H9 (cell line): ENCODE measurements around the gene CACNA2D3. TPM values are rescaled to one million over a fixed set of nuclear protein-coding genes. Genes with fewer than 3 reads are reported as not detected.

Experiments used
- DNase-seq: peaks from one replicate; pipeline ENCODE4 v3.0.0-alpha.2; 2017
- H2AFZ ChIP-seq: one replicate; pipeline ENCODE4 v1.6.1; 2013; ENCODE audit warnings: mild to moderate bottlenecking, low read length, control low read depth, moderate library complexity
- H2AK5ac ChIP-seq: 2 replicates; pipeline ENCODE4 v1.6.1; 2013; ENCODE audit warnings: low read length, control low read depth, mixed read lengths; ENCODE audit not compliant: insufficient read length
- H2BK120ac ChIP-seq: one replicate; pipeline ENCODE4 v1.6.1; 2013; ENCODE audit warnings: low read depth, mild to moderate bottlenecking, low read length, control low read depth, inconsistent platforms; ENCODE audit not compliant: poor library complexity, severe bottlenecking
- H2BK12ac ChIP-seq: 2 replicates; pipeline ENCODE4 v1.6.1; 2013; ENCODE audit warnings: low read length, control low read depth, mixed read lengths, low read depth; ENCODE audit not compliant: insufficient read length
- H2BK15ac ChIP-seq: 2 replicates; pipeline ENCODE4 v1.6.1; 2013; ENCODE audit warnings: low read depth, low read length, control low read depth
- H2BK20ac ChIP-seq: one replicate; pipeline ENCODE4 v1.6.1; 2013; ENCODE audit warnings: low read depth, mild to moderate bottlenecking, low read length, control low read depth, inconsistent platforms; ENCODE audit not compliant: poor library complexity, severe bottlenecking
- H2BK5ac ChIP-seq: 2 replicates; pipeline ENCODE4 v1.6.1; 2013; ENCODE audit warnings: low read length, control low read depth, mixed read lengths; ENCODE audit not compliant: insufficient read length
- H3K14ac ChIP-seq: 2 replicates; pipeline ENCODE4 v1.6.1; 2013; ENCODE audit warnings: low read length, control low read depth; ENCODE audit not compliant: insufficient read depth
- H3K18ac ChIP-seq: 2 replicates; pipeline ENCODE4 v1.6.1; 2013; ENCODE audit warnings: low read depth, mild to moderate bottlenecking, mixed read lengths, low read length, control low read depth; ENCODE audit not compliant: insufficient read length
- H3K23ac ChIP-seq: 2 replicates; pipeline ENCODE4 v1.6.1; 2013; ENCODE audit warnings: low read length, control low read depth, mixed read lengths, low read depth; ENCODE audit not compliant: insufficient read length
- H3K23me2 ChIP-seq: 2 replicates; pipeline ENCODE4 v1.6.1; 2013; ENCODE audit warnings: low read depth, mild to moderate bottlenecking, mixed read lengths, low read length, control low read depth; ENCODE audit not compliant: insufficient read length, poor library complexity, severe bottlenecking
- H3K27ac ChIP-seq: 2 replicates; pipeline ENCODE4 v1.5.1; 2013; ENCODE audit warnings: low read length, control low read depth, mixed read lengths, low read depth; ENCODE audit not compliant: insufficient read length
- H3K27me3 ChIP-seq: 2 replicates; pipeline ENCODE4 v1.6.1; 2013; ENCODE audit warnings: low read length, control low read depth, inconsistent platforms; ENCODE audit not compliant: insufficient read depth
- H3K4ac ChIP-seq: 2 replicates; pipeline ENCODE4 v1.6.1; 2013; ENCODE audit warnings: low read depth, mild to moderate bottlenecking, control low read depth, inconsistent platforms, low read length, moderate library complexity
- H3K4me1 ChIP-seq: 2 replicates; pipeline ENCODE4 v1.6.1; 2013; ENCODE audit warnings: low read length, control low read depth, inconsistent platforms; ENCODE audit not compliant: insufficient read depth
- H3K4me2 ChIP-seq: 2 replicates; pipeline ENCODE4 v1.6.1; 2013; ENCODE audit warnings: low read length, control low read depth, mixed read lengths; ENCODE audit not compliant: insufficient read length, insufficient read depth
- H3K56ac ChIP-seq: 2 replicates; pipeline ENCODE4 v1.6.1; 2013; ENCODE audit warnings: low read depth, mild to moderate bottlenecking, mixed read lengths, low read length, control low read depth; ENCODE audit not compliant: insufficient read length
- H3K79me1 ChIP-seq: 2 replicates; pipeline ENCODE4 v1.6.1; 2013; ENCODE audit warnings: low read depth, mild to moderate bottlenecking, moderate library complexity, low read length, control low read depth, inconsistent platforms; ENCODE audit not compliant: insufficient read depth, poor library complexity, severe bottlenecking
- H3K79me2 ChIP-seq: 2 replicates; pipeline ENCODE4 v1.6.1; 2013; ENCODE audit warnings: low read length, control low read depth, inconsistent platforms; ENCODE audit not compliant: insufficient read depth
- H3K9ac ChIP-seq: 2 replicates; pipeline ENCODE4 v1.6.1; 2013; ENCODE audit warnings: low read length, control low read depth, mixed read lengths; ENCODE audit not compliant: insufficient read length; ENCODE audit errors: extremely low read depth
- H3K9me3 ChIP-seq: one replicate; pipeline ENCODE4 v1.6.1; 2013; ENCODE audit warnings: low read depth, low read length, inconsistent platforms; ENCODE audit not compliant: control insufficient read depth
- H3T11ph ChIP-seq: one replicate; pipeline ENCODE4 v1.6.1; 2013; ENCODE audit warnings: mild to moderate bottlenecking, low read length, control low read depth, inconsistent platforms
- H4K20me1 ChIP-seq: one replicate; pipeline ENCODE4 v1.6.1; 2013; ENCODE audit not compliant: control insufficient read depth, insufficient read length, insufficient read depth
- H4K5ac ChIP-seq: 2 replicates; pipeline ENCODE4 v1.6.1; 2013; ENCODE audit warnings: low read depth, mild to moderate bottlenecking, mixed read lengths, low read length, control low read depth; ENCODE audit not compliant: insufficient read length
- H4K8ac ChIP-seq: replicated peaks from 2 replicates; pipeline ENCODE4 v1.6.1; 2013; ENCODE audit warnings: low read length, control low read depth, mixed read lengths, low read depth; ENCODE audit not compliant: insufficient read length
- H4K91ac ChIP-seq: 2 replicates; pipeline ENCODE4 v1.6.1; 2013; ENCODE audit warnings: low read depth, mild to moderate bottlenecking, moderate library complexity, mixed read lengths, low read length, control low read depth; ENCODE audit not compliant: insufficient read length
- H3K27ac Mint-ChIP-seq, 3 experiments: 2 replicates in 2 of 3; 3 replicates in 1 of 3; pipeline ENCODE4 v1.8.0; 2020 to 2021; ENCODE audit warnings: mixed read lengths in 3 of 3, mild to moderate bottlenecking in 1 of 3, moderate library complexity in 1 of 3
- H3K27me3 Mint-ChIP-seq: 2 replicates; pipeline ENCODE4 v1.8.0; 2021; ENCODE audit warnings: low read depth, mild to moderate bottlenecking, moderate library complexity, mixed read lengths
- H3K36me3 Mint-ChIP-seq, 3 experiments: 2 replicates in 2 of 3; 3 replicates in 1 of 3; pipeline ENCODE4 v1.8.0; 2020 to 2021; ENCODE audit warnings: low read depth in 3 of 3, mixed read lengths in 3 of 3; ENCODE audit not compliant: insufficient read depth in 1 of 3
- H3K4me1 Mint-ChIP-seq, 2 experiments: 2 replicates each; pipeline ENCODE4 v1.8.0; 2020; ENCODE audit warnings: mixed read lengths in 2 of 2
- H3K4me3 Mint-ChIP-seq, 2 experiments: 2 replicates in 1 of 2; 3 replicates in 1 of 2; pipeline ENCODE4 v1.8.0; 2020 to 2021; ENCODE audit warnings: mild to moderate bottlenecking in 2 of 2, mixed read lengths in 2 of 2, moderate library complexity in 1 of 2
- H3K9me3 Mint-ChIP-seq, 2 experiments: 2 replicates in 1 of 2; 3 replicates in 1 of 2; pipeline ENCODE4 v1.8.0; 2020; ENCODE audit warnings: mild to moderate bottlenecking in 2 of 2, mixed read lengths in 2 of 2, moderate library complexity in 1 of 2
- WGBS: extraction: QIAGEN DNeasy Blood & Tissue Kit; methylation state at CpG from one replicate; pipeline ENCODE4 v1.1.7; 2013; ENCODE audit warnings: missing lambda C conversion rate, low lambda C conversion rate, mixed read lengths; ENCODE audit not compliant: insufficient read length; ENCODE audit errors: extremely low coverage; 5-methylcytosine and 5-hydroxymethylcytosine counted together
- total RNA-seq: library from RNA; stranded (reverse); gene quantifications from 2 replicates; pipeline ENCODE4 v1.2.1, GENCODE V29; 2021
- TF ChIP-seq, protein P1 (sequence below): fragments of 200-600 bp; sonication (generic); conservative IDR thresholded peaks from 3 replicates; pipeline ENCODE4 v1.8.0; 2021; ENCODE audit warnings: antibody characterized with exemption, mild to moderate bottlenecking

CACNA2D3 gene
- total RNA-seq, 1 experiment from 2014 or later: 3.2 TPM

DNA sequence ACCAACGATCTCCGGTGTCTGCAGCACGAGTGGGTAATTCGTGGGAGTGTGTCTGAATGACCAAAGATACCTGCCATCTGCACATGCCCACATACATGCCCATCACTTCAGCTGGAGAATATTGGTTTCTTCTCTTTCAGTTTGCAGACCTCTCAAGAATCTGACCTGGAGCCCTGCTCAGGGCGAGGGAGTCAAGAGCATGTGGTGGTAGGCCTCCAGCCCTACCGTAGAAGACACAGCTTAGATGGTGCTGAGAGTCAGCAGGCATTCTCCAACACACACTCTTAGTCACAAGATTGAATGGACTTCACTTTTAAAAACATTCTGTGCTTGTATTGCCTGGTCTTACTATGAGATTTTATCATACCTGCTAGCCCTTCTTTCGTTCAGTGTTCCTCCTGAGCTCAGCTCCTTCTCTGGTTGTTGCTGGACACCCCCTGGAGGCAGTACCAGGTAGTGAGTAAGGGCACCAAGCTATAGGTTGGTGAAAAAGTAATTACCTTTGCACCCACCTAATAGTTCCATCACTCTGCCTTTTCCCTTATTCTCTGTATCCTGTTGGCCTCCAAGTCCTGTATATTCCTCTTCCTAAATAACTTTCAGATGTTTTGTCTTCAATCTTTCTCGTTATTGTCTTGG lies 252.0 kb downstream of the CACNA2D3 start:
- H3K27me3 ChIP-seq: no peaks in the 10 kb centered on the region
- no peak overlapping the region for H3K18ac ChIP-seq
- no peaks in the 10 kb centered on the region for H4K20me1 ChIP-seq
- H3K9me3 ChIP-seq: no peaks in the 10 kb centered on the region
- no peak overlapping the region for H2AFZ ChIP-seq
- WGBS: no CpG with 5 or more reads among the region's 8 CpGs
- H3K27ac ChIP-seq: no peak overlapping the region
- H4K91ac ChIP-seq: no peak overlapping the region
- no peak overlapping the region for H3K14ac ChIP-seq
- H3K56ac ChIP-seq: no peak overlapping the region
- Mint-ChIP-seq H3K4me1 (no peaks in the 10 kb centered on the region), H3K9me3 (no peaks in the 10 kb centered on the region), H3K27me3 (no peaks in the 10 kb centered on the region; the same call in 1 of the 2 replicates), H3K36me3 (no peaks in the 10 kb centered on the region), H3K27ac (no peak overlapping the region), H3K4me3 (no peak overlapping the region)
- H3K23ac ChIP-seq: no peak overlapping the region
- no peak overlapping the region for H2BK5ac ChIP-seq
- H2BK15ac ChIP-seq: no peak overlapping the region
- no peak overlapping the region for H4K5ac ChIP-seq
- no peak overlapping the region for H2AK5ac ChIP-seq
- no peak overlapping the region for H4K8ac ChIP-seq
- no peak overlapping the region for H2BK120ac ChIP-seq
- H3K4me2 ChIP-seq: no peak overlapping the region
- DNase-seq: peak; percentile 52
- H3T11ph ChIP-seq: no peak overlapping the region
- H3K4ac ChIP-seq: no peak overlapping the region
- H3K79me1 ChIP-seq: no peaks in the 10 kb centered on the region
- H3K9ac ChIP-seq: no peak overlapping the region
- H2BK12ac ChIP-seq: no peak overlapping the region
- H3K79me2 ChIP-seq: no peaks in the 10 kb centered on the region
- no peaks in the 10 kb centered on the region for H3K4me1 ChIP-seq
- H2BK20ac ChIP-seq: no peak overlapping the region
- H3K23me2 ChIP-seq: no peaks in the 10 kb centered on the region
- TF ChIP-seq, protein P1, sequence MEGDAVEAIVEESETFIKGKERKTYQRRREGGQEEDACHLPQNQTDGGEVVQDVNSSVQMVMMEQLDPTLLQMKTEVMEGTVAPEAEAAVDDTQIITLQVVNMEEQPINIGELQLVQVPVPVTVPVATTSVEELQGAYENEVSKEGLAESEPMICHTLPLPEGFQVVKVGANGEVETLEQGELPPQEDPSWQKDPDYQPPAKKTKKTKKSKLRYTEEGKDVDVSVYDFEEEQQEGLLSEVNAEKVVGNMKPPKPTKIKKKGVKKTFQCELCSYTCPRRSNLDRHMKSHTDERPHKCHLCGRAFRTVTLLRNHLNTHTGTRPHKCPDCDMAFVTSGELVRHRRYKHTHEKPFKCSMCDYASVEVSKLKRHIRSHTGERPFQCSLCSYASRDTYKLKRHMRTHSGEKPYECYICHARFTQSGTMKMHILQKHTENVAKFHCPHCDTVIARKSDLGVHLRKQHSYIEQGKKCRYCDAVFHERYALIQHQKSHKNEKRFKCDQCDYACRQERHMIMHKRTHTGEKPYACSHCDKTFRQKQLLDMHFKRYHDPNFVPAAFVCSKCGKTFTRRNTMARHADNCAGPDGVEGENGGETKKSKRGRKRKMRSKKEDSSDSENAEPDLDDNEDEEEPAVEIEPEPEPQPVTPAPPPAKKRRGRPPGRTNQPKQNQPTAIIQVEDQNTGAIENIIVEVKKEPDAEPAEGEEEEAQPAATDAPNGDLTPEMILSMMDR: peak; percentile 77
